Effector CD4-positive, alpha-beta T cell (primary cell): ENCODE data around the gene PPM1J.
"Not testable (repeated sequence)": the region's sequence is repeated elsewhere in the genome, so short reads cannot be mapped to it uniquely, and the experiment has no call there.

ENCODE experiments used
- DNase-seq: peaks from one replicate; pipeline ENCODE4 v3.0.0-alpha.2; 2020
- total RNA-seq: gene quantifications from one replicate; lab custom pipeline; 2026; lab: John Stamatoyannopoulos, UW

Gene PPM1J
- 0.94 reads per million for total RNA-seq

GRCh38 chr1:112715264-112716053, at the start of gene PPM1J:
Gene PPM1J, minus strand, starts transcription at chr1:112715332. Its CDS starts 31 bp downstream, at chr1:112715301.
- peak; percentile 92 for DNase-seq

GRCh38 chr1:112762541-112763500, 47.7 kb upstream of the PPM1J start:
- no peak for DNase-seq

- no peak for DNase-seq
These were observed 46.8 kb upstream of the PPM1J start for GRCh38 chr1:112761714-112762480.

- DNase-seq: no peak
These were observed 44.1 kb upstream of the PPM1J start for GRCh38 chr1:112759228-112759627.

GRCh38 chr1:112754116-112754628, 39.0 kb upstream of the PPM1J start:
- DNase-seq: no peak

GRCh38 chr1:112748396-112748795, 33.3 kb upstream of the PPM1J start:
- no peak for DNase-seq

GRCh38 chr1:112744009-112744578, 29.0 kb upstream of the PPM1J start:
- DNase-seq: no peak

GRCh38 chr1:112743174-112744008, 28.3 kb upstream of the PPM1J start:
- no peak for DNase-seq

- no peak for DNase-seq
These were observed 22.4 kb upstream of the PPM1J start for GRCh38 chr1:112737573-112737972.

- no peak for DNase-seq
These were observed 20.6 kb upstream of the PPM1J start for GRCh38 chr1:112735752-112736151.

GRCh38 chr1:112731451-112731850, 16.3 kb upstream of the PPM1J start:
- no peak for DNase-seq

- DNase-seq: no peak
These were observed 14.8 kb upstream of the PPM1J start for GRCh38 chr1:112729909-112730308.

- DNase-seq: not testable (repeated sequence)
These were observed 13.9 kb upstream of the PPM1J start for GRCh38 chr1:112729011-112729410.

GRCh38 chr1:112728306-112728971, 13.3 kb upstream of the PPM1J start:
- not testable (repeated sequence) for DNase-seq

- no peak for DNase-seq
These were observed 12.6 kb upstream of the PPM1J start for GRCh38 chr1:112727716-112728115.

- not testable (repeated sequence) for DNase-seq
These were observed 9.1 kb upstream of the PPM1J start for GRCh38 chr1:112724240-112724639.

- DNase-seq: no peak
These were observed 8.3 kb upstream of the PPM1J start for GRCh38 chr1:112723511-112723839.

GRCh38 chr1:112722601-112723510, 7.7 kb upstream of the PPM1J start:
- no peak for DNase-seq

GRCh38 chr1:112721966-112722524, 6.9 kb upstream of the PPM1J start:
- DNase-seq: no peak
